ENCODE results near the gene MNX1.

- TF ChIP-seq CTCF (IDR thresholded peaks at IDR 0.05) (no peak), POLR2A (IDR thresholded peaks at IDR 0.05) (no peak), POLR2AphosphoS5 (IDR thresholded peaks at IDR 0.05) (no peak), EP300 (IDR thresholded peaks at IDR 0.05) (no peak)
These were observed 30.8 kb downstream of the MNX1 start for GRCh38 chr7:156979711-156980110.
